ENCODE results near the gene TAS1R2. TPM values are rescaled to one million over a fixed set of nuclear protein-coding genes. Genes with fewer than 3 reads are reported as not detected.

The TAS1R2 gene
- total and polyA plus RNA-seq, 9 of the 15 experiments (the other 6 are each of a cell fraction or from before 2014, with no cell fraction given), result not detected

- TF ChIP-seq GMEB1 (CRISPR knock-in tag; IDR thresholded peaks at IDR 0.05) (no peak), MEF2D (tag; conservative IDR thresholded peaks at IDR 0.05; ENCODE audit: low read depth) (0 out of 2 replicates have a peak, but pooled peaks have one; percentile 41), PHF8 (IDR thresholded peaks at IDR 0.05; ENCODE audit: borderline replicate concordance, low read length) (peak; percentile 51; the same call in 1 of the 2 replicates), MBD2 (IDR thresholded peaks at IDR 0.05; ENCODE audit: borderline replicate concordance, low read depth) (no peak), GATAD2B (IDR thresholded peaks at IDR 0.05; ENCODE audit: borderline replicate concordance) (peak; percentile 93), DPF2 (IDR thresholded peaks at IDR 0.05) (no peak), CREB3 (tag; conservative IDR thresholded peaks at IDR 0.05; ENCODE audit: low read depth) (no peak), ZNF507 (tag; conservative IDR thresholded peaks at IDR 0.05) (no peak), ZNF830 (CRISPR knock-in tag; IDR thresholded peaks at IDR 0.05) (peak; percentile 32; the same call in 1 of the 2 replicates), NCOR1 (IDR thresholded peaks at IDR 0.05) (no peak), NFATC3 (IDR thresholded peaks at IDR 0.05) (no peak), ZNF511 (CRISPR knock-in tag; IDR thresholded peaks at IDR 0.05) (no peak), POLR2AphosphoS5 (IDR thresholded peaks at IDR 0.05; ENCODE audit: control insufficient read depth, insufficient read depth, low read depth, low read length) (0 out of 2 replicates have a peak, but pooled peaks have one; percentile 13), ID3 (CRISPR knock-in tag; IDR thresholded peaks at IDR 0.05) (no peak), ID3 (tag; IDR thresholded peaks at IDR 0.05) (0 out of 2 replicates have a peak, but pooled peaks have one; percentile 39), FOS (IDR thresholded peaks at IDR 0.05; ENCODE audit: extremely low read depth, insufficient read length) (no peak), CHD2 (IDR thresholded peaks at IDR 0.05; ENCODE audit: low read depth, low read length) (no peak), PRPF4 (IDR thresholded peaks at IDR 0.05; ENCODE audit: insufficient read depth, low read depth, low read length, poor library complexity, severe bottlenecking) (no peak), WHSC1 (IDR thresholded peaks at IDR 0.05; ENCODE audit: low read length) (no peak), PYGO2 (tag; IDR thresholded peaks at IDR 0.05) (no peak), ARNT (IDR thresholded peaks at IDR 0.05) (no peak), GTF2A2 (tag; IDR thresholded peaks at IDR 0.05) (no peak), ZEB2 (IDR thresholded peaks at IDR 0.05) (no peak)
- TF ChIP-seq, protein P1, sequence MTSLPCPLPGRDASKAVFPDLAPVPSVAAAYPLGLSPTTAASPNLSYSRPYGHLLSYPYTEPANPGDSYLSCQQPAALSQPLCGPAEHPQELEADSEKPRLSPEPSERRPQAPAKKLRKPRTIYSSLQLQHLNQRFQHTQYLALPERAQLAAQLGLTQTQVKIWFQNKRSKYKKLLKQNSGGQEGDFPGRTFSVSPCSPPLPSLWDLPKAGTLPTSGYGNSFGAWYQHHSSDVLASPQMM (CRISPR knock-in tag; IDR thresholded peaks at IDR 0.05), result no peak
- TF ChIP-seq, protein P2, sequence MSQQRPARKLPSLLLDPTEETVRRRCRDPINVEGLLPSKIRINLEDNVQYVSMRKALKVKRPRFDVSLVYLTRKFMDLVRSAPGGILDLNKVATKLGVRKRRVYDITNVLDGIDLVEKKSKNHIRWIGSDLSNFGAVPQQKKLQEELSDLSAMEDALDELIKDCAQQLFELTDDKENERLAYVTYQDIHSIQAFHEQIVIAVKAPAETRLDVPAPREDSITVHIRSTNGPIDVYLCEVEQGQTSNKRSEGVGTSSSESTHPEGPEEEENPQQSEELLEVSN (IDR thresholded peaks at IDR 0.05; ENCODE audit: borderline replicate concordance in 1 of 2, extremely low read depth in 1 of 2, insufficient read depth in 1 of 2, insufficient read length in 1 of 2, low read depth in 1 of 2, low read length in 1 of 2, poor library complexity in 1 of 2, severe bottlenecking in 1 of 2), result peak in 1 of 2 experiments; percentile 58
These were observed 42.6 kb upstream of the TAS1R2 start (continued) for GRCh38 chr1:18901952-18902522.
